ENCODE data around the gene ZNF584. TPM values are rescaled to one million over a fixed set of nuclear protein-coding genes. Genes with fewer than 3 reads are reported as not detected.
A peak's percentile ranks its signal among the peaks of the same experiment; 100 is the strongest.
"Not testable (repeated sequence)": the region's sequence is repeated elsewhere in the genome, so short reads cannot be mapped to it uniquely, and the experiment has no call there.

Gene ZNF584
- total and polyA plus RNA-seq, 2 donors (not counting 1 experiment from before 2014, with no cell fraction given) = 3.0 to 12.3 TPM

DNA sequence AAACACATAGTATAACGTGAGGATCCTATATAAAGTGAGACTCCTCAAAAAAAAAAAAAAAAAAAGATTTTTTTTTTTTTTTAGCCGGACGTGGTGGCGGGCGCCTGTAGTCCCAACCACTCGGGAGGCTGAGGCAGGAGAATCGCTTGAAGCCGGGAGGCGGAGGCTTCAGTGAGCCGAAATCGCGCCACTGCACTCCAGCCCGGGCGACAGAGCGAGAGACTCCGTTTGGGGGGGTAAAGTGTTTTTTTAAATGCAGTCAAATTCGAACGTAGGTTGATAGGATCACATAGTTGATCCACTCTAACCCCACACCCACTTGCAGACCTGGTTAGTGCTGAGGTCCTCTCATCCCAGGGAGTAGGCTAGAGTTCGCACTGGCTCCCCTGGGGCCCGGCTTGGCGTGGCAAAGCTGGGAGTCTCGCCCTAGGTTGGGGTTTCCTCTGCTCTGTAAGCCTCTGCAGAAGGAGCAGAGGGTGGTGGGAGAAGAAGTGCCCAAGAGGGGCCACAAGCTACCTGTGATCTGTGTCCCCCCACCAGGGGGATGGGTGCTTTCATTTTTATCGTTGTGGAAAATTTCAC is 6.5 kb upstream of the ZNF584 start:
- peaks cover 6 to 15% of the 10 kb centered on the region in 2 donors for H3K4me1 ChIP-seq (ENCODE audit: control insufficient read depth in 2 of 2, insufficient read depth in 2 of 2, low read length in 2 of 2)
- ChIA-PET CTCF (no interaction called here), POLR2A (interaction anchor here (0.7 kb wide), 2 partner anchors 22 to 166 kb away, joined by 5 to 6 read pairs; no protein-coding TSS in a partner anchor)
- H3K9me3 Mint-ChIP-seq (ENCODE audit: insufficient read depth) = no peaks in the 10 kb centered on the region
- no peak overlapping the region for H3K27ac Mint-ChIP-seq
- H3K9me3 ChIP-seq (ENCODE audit: control extremely low read depth in 1 of 3, control insufficient read depth in 2 of 3, insufficient read depth in 1 of 3, low read length in 2 of 3) = peaks cover 0 to 7% (median 0%) of the 10 kb centered on the region in 3 donors
- peak overlapping the region; percentile 21 to 68 (median 64) for H3K4me3 ChIP-seq (ENCODE audit: control extremely low read depth in 1 of 5, extremely low read depth in 1 of 5, insufficient read depth in 1 of 5, low read depth in 2 of 5, low read length in 4 of 5)
- TF ChIP-seq, protein P1, sequence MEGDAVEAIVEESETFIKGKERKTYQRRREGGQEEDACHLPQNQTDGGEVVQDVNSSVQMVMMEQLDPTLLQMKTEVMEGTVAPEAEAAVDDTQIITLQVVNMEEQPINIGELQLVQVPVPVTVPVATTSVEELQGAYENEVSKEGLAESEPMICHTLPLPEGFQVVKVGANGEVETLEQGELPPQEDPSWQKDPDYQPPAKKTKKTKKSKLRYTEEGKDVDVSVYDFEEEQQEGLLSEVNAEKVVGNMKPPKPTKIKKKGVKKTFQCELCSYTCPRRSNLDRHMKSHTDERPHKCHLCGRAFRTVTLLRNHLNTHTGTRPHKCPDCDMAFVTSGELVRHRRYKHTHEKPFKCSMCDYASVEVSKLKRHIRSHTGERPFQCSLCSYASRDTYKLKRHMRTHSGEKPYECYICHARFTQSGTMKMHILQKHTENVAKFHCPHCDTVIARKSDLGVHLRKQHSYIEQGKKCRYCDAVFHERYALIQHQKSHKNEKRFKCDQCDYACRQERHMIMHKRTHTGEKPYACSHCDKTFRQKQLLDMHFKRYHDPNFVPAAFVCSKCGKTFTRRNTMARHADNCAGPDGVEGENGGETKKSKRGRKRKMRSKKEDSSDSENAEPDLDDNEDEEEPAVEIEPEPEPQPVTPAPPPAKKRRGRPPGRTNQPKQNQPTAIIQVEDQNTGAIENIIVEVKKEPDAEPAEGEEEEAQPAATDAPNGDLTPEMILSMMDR (IDR thresholded peaks at IDR 0.05) = no peak
- no peak for TF ChIP-seq EZH2 (IDR thresholded peaks at IDR 0.05; ENCODE audit: borderline replicate concordance, insufficient read depth, low read depth, low read length, poor library complexity, severe bottlenecking)
- intact Hi-C loops (cut with micrococcal nuclease) = loop anchor here (1.0 to 2.0 kb wide), 10 partner anchors 15 to 219 kb away; partner anchors contain the start of genes ERVK3-1, MZF1, RPS5 and ZNF132
- peak overlapping the region; percentile 89 for H3K4me3 Mint-ChIP-seq
- peak overlapping the region; percentile 62 to 87 for H3K27ac ChIP-seq (ENCODE audit: low read length in 2 of 2)
- peak overlapping the region; percentile 70 for H3K9ac ChIP-seq (ENCODE audit: low read length)
- peaks cover 2% of the 10 kb centered on the region for H3K79me2 ChIP-seq (ENCODE audit: control insufficient read depth, insufficient read depth, low read length)
- H2AFZ ChIP-seq (ENCODE audit: insufficient read depth, low read depth, low read length, poor library complexity, severe bottlenecking) = peak overlapping the region; percentile 77
- H3K36me3 ChIP-seq (replicated peaks in 1 of 2; ENCODE audit: control extremely low read depth in 1 of 2, control insufficient read depth in 1 of 2, extremely low read depth in 1 of 2, insufficient read depth in 2 of 2, low read length in 1 of 2) = no peaks in the 10 kb centered on the region
- peaks cover 0 to 17% (median 6%) of the 10 kb centered on the region in 4 experiments for H3K27me3 ChIP-seq (replicated peaks in 1 of 4; ENCODE audit: control extremely low read depth in 1 of 4, control insufficient read depth in 3 of 4, insufficient read depth in 4 of 4, low read length in 3 of 4)
- 33% methylated on average over 11 of the region's 23 CpGs for WGBS (ENCODE audit: insufficient coverage)
- H3K27me3 Mint-ChIP-seq = peaks cover 3% of the 10 kb centered on the region
- H3K4me1 Mint-ChIP-seq = peaks cover 14% of the 10 kb centered on the region
- H4K20me1 ChIP-seq (ENCODE audit: control insufficient read depth, insufficient read depth, low read length, poor library complexity, severe bottlenecking) = no peaks in the 10 kb centered on the region
- peak overlapping the region; percentile 99 for H3K4me2 ChIP-seq (replicated peaks; ENCODE audit: low read depth, low read length, poor library complexity, severe bottlenecking)
- ATAC-seq (ENCODE audit: low read depth) (no peak), DNase-seq (peak; percentile 32)

DNA sequence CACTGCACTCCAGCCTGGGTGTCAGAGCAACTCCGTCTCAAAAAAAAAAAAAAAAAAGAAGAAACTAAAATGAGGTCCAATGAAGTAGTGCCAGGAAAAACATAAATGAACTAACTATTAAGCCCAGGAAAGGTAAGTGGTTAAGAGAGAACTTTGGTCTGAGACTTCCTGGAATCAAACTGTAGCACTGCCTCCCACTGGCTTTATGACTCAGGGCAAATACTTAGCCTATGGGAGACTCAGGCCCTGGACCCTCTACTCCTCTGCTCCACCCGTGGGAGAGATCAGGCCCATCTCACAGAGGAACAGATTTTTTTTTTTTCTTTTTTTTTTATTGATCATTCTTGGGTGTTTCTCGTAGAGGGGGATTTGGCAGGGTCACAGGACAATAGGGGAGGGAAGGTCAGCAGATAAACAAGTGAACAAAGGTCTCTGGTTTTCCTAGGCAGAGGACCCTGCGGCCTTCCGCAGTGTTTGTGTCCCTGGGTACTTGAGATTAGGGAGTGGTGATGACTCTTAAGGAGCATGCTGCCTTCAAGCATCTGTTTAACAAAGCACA is 4.5 kb upstream of the ZNF584 start:
- ATAC-seq (ENCODE audit: low read depth) = not testable (repeated sequence)

More for the DNA sequence above, 4.5 kb upstream of the ZNF584 start:
- peaks cover 14 to 29% of the 10 kb centered on the region in 2 donors for H3K4me1 ChIP-seq (ENCODE audit: control insufficient read depth in 2 of 2, insufficient read depth in 2 of 2, low read length in 2 of 2)
- H2AFZ ChIP-seq (ENCODE audit: insufficient read depth, low read depth, low read length, poor library complexity, severe bottlenecking); H3K9ac ChIP-seq (ENCODE audit: low read length); DNase-seq; H3K4me3 Mint-ChIP-seq; H3K27ac ChIP-seq (ENCODE audit: low read length in 2 of 2); H3K4me2 ChIP-seq (replicated peaks; ENCODE audit: low read depth, low read length, poor library complexity, severe bottlenecking); intact Hi-C loops (cut with micrococcal nuclease); POLR2A ChIA-PET; CTCF ChIA-PET; H3K9me3 ChIP-seq (ENCODE audit: control extremely low read depth in 1 of 3, control insufficient read depth in 2 of 3, insufficient read depth in 1 of 3, low read length in 2 of 3); H3K9me3 Mint-ChIP-seq (ENCODE audit: insufficient read depth); H3K36me3 ChIP-seq (replicated peaks in 1 of 2; ENCODE audit: control extremely low read depth in 1 of 2, control insufficient read depth in 1 of 2, extremely low read depth in 1 of 2, insufficient read depth in 2 of 2, low read length in 1 of 2); H4K20me1 ChIP-seq (ENCODE audit: control insufficient read depth, insufficient read depth, low read length, poor library complexity, severe bottlenecking); H3K27me3 Mint-ChIP-seq; H3K79me2 ChIP-seq (ENCODE audit: control insufficient read depth, insufficient read depth, low read length); H3K27ac Mint-ChIP-seq; H3K4me3 ChIP-seq (ENCODE audit: control extremely low read depth in 1 of 5, extremely low read depth in 1 of 5, insufficient read depth in 1 of 5, low read depth in 2 of 5, low read length in 4 of 5); H3K27me3 ChIP-seq (replicated peaks in 1 of 4; ENCODE audit: control extremely low read depth in 1 of 4, control insufficient read depth in 3 of 4, insufficient read depth in 4 of 4, low read length in 3 of 4): not testable (repeated sequence)
- WGBS (ENCODE audit: insufficient coverage) = no CpG with 5 or more reads among the region's 5 CpGs
- peaks cover 32% of the 10 kb centered on the region for H3K4me1 Mint-ChIP-seq

All from B cell (primary cell).